H7 (cell line): ENCODE data around the gene PRKG1. TPM values are rescaled to one million over a fixed set of nuclear protein-coding genes. Genes with fewer than 3 reads are reported as not detected.
A peak's percentile ranks its signal among the peaks of the same experiment; 100 is the strongest.

Source experiments
- DNase-seq: peaks from one replicate; pipeline ENCODE4 v3.0.0; 2012
- H3K27me3 ChIP-seq: 2 replicates; pipeline ENCODE4 v1.6.0; 2011; ENCODE audit warnings: mild to moderate bottlenecking, low read length; ENCODE audit not compliant: control insufficient read depth, insufficient read depth
- H3K36me3 ChIP-seq: replicated peaks from 2 replicates; pipeline ENCODE4 v1.5.1; 2011; ENCODE audit warnings: low read length; ENCODE audit not compliant: control insufficient read depth, insufficient read depth
- H3K4me3 ChIP-seq: 2 replicates; pipeline ENCODE4 v1.5.1; 2011; ENCODE audit warnings: low read depth, mild to moderate bottlenecking, control low read depth, low read length, moderate library complexity; ENCODE audit not compliant: insufficient read depth
- total RNA-seq: library from RNA; depleted of rRNA; stranded (reverse); fragments of >200 nt; shearing (Covaris generic); gene quantifications from 2 replicates; pipeline ENCODE4 v1.2.3, GENCODE V29; 2014

Gene PRKG1
- total RNA-seq, 1 experiment from 2014 or later: 7.3 TPM

- DNase-seq: no peak
- H3K36me3 ChIP-seq: no peaks in the 10 kb centered on the region
- no peaks in the 10 kb centered on the region for H3K27me3 ChIP-seq
- no peak overlapping the region for H3K4me3 ChIP-seq
Observed at GRCh38 chr10:52284416-52285013, 1210.2 kb downstream of the PRKG1 start.

DNA sequence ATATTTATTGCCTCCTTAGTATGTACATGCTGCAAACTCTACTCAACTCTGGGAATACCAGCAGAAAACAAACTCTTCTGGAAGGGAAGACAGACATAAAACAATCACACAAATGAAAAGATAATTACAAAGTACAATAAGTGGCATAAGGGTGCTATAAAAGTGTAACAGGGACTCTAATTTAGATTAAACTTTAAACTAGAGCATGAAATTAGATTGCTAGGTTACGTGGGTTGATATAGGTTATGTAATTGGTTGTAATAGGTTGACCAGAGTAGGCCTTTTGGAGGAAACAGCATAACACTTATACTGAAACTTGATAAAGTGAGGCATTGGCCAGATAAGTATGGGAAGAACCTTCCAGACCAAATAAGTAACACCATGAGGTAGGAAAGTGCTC is 1213.6 kb downstream of the PRKG1 start:
- no peaks in the 10 kb centered on the region for H3K36me3 ChIP-seq
- no peak overlapping the region for H3K4me3 ChIP-seq
- DNase-seq: no peak
- H3K27me3 ChIP-seq: no peaks in the 10 kb centered on the region

DNA sequence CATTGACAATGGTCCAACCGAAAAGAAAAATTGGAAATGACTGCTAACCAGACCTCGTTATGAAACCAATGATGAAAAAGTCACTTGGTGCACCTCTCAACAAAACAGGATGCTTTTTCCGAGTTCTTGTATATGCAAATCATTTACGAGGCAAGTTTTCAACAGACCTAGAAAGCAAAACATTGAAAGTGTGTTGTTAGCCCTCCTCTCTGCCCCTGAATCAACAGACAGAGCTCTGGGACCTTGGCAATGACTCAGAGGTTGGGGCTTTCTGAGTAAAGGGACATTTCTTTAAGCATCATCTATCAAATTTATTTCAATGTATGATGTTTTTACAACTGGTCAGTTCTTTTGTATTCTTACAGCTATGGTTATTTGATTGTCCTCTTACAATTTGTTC is 1223.5 kb downstream of the PRKG1 start:
- no peak overlapping the region for H3K4me3 ChIP-seq
- no peak for DNase-seq
- H3K27me3 ChIP-seq: no peaks in the 10 kb centered on the region
- no peaks in the 10 kb centered on the region for H3K36me3 ChIP-seq

GRCh38 chr10:52300599-52301277 is 1226.5 kb downstream of the PRKG1 start:
- Histone ChIP-seq H3K4me3 (no peak overlapping the region), H3K36me3 (no peaks in the 10 kb centered on the region), H3K27me3 (no peaks in the 10 kb centered on the region)
- DNase-seq: no peak

DNA sequence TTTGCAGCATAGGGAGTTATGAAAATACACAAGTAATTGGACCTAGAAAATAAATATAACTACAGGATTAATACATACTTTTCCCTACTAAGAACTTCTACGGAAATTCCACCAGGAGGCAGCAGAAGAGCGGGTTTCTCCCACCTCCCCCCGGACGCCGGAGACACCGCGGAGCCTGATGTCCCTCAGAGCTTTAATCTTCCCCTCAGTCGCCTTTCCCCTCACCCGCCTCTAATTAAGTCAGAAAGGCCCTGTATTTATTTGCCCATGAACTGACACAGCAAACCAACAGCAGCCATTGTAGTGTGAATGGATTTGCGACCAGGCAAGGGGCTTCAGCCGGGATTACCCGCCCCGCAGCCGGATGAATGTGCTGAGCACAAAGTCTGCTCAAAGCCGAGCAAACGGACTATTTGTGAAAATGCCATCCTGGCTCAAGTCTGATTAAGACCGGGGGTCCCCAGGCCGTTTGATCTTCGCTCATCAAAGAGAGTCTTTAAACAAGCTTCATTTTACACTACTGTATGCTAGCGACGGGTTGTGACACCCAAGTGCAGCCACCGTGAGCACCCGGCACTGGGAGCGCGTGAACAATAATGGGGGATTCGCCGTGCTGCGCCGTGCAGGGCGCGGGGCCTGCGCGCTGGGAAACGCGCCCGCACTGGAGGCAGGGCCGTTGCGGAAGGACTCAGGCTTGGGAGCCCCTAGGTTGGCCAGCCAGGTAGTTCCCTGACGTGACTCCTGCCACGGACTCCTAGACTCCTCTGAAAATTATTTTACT is 1234.2 kb downstream of the PRKG1 start:
- peak; percentile 82 for DNase-seq
- H3K27me3 ChIP-seq: peaks cover 54% of the 10 kb centered on the region
- peak overlapping the region; percentile 43 for H3K4me3 ChIP-seq
- H3K36me3 ChIP-seq: no peaks in the 10 kb centered on the region

GRCh38 chr10:52312942-52313255 is 1238.6 kb downstream of the PRKG1 start:
- peaks cover 82% of the 10 kb centered on the region for H3K27me3 ChIP-seq
- no peak for DNase-seq
- H3K36me3 ChIP-seq: no peaks in the 10 kb centered on the region
- peak overlapping the region; percentile 19; the same call in 1 of the 2 replicates for H3K4me3 ChIP-seq

- Histone ChIP-seq H3K27me3 (peaks cover 80% of the 10 kb centered on the region), H3K4me3 (peak overlapping the region; percentile 52), H3K36me3 (no peaks in the 10 kb centered on the region)
- peak; percentile 46 for DNase-seq
Observed at GRCh38 chr10:52313256-52313932, 1239.1 kb downstream of the PRKG1 start.

GRCh38 chr10:52313933-52314821 is 1239.9 kb downstream of the PRKG1 start, which contains the start of gene DKK1:
DKK1 (plus strand) TSS chr10:52314281; CDS start chr10:52314435, 154 bp downstream.
- no peaks in the 10 kb centered on the region for H3K36me3 ChIP-seq
- peak within 1 kb of the TSS; percentile 52 for H3K4me3 ChIP-seq
- DNase-seq: peak; percentile 88
- H3K27me3 ChIP-seq: peaks cover 72% of the 10 kb centered on the region

DNA sequence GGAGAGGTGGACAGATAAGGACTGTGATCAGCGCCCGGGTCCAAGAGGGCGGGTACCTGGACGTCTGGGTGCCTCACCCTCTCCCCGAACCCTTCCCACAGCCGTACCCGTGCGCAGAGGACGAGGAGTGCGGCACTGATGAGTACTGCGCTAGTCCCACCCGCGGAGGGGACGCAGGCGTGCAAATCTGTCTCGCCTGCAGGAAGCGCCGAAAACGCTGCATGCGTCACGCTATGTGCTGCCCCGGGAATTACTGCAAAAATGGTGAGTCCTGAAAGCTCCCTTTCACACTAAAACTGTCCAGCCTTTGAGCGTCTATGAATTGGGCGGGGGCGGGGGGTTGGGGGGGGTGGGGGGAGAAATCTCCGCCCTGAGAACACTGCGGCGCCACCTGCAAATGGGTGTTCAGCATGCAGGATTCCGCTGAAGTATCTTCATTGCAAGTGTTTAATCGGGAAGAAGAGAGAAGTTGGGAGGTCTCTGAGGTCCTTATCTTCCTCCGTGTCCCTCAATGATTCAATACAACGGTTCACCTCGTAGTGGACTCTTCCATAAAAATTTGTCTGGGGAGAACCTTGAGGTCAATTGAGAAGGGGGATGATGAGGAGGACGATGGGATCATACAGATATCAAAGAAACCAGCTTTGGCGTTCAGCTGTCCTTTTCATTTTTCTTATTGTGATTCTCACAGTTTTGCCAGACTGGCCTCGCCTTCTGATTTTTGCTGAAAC is 1240.7 kb downstream of the PRKG1 start:
- Histone ChIP-seq H3K36me3 (no peaks in the 10 kb centered on the region), H3K4me3 (peak overlapping the region; percentile 52), H3K27me3 (peaks cover 64% of the 10 kb centered on the region)
- no peak for DNase-seq

GRCh38 chr10:52316001-52316400 is 1241.7 kb downstream of the PRKG1 start:
- Histone ChIP-seq H3K4me3 (no peak overlapping the region), H3K36me3 (no peaks in the 10 kb centered on the region), H3K27me3 (peaks cover 54% of the 10 kb centered on the region)
- DNase-seq: no peak

DNA sequence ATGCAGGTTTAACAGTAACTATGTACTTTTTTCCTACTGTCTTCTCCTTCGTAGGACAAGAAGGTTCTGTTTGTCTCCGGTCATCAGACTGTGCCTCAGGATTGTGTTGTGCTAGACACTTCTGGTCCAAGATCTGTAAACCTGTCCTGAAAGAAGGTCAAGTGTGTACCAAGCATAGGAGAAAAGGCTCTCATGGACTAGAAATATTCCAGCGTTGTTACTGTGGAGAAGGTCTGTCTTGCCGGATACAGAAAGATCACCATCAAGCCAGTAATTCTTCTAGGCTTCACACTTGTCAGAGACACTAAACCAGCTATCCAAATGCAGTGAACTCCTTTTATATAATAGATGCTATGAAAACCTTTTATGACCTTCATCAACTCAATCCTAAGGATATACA is 1242.2 kb downstream of the PRKG1 start:
- H3K4me3 ChIP-seq: no peak overlapping the region
- H3K36me3 ChIP-seq: no peaks in the 10 kb centered on the region
- no peak for DNase-seq
- H3K27me3 ChIP-seq: peaks cover 49% of the 10 kb centered on the region

DNA sequence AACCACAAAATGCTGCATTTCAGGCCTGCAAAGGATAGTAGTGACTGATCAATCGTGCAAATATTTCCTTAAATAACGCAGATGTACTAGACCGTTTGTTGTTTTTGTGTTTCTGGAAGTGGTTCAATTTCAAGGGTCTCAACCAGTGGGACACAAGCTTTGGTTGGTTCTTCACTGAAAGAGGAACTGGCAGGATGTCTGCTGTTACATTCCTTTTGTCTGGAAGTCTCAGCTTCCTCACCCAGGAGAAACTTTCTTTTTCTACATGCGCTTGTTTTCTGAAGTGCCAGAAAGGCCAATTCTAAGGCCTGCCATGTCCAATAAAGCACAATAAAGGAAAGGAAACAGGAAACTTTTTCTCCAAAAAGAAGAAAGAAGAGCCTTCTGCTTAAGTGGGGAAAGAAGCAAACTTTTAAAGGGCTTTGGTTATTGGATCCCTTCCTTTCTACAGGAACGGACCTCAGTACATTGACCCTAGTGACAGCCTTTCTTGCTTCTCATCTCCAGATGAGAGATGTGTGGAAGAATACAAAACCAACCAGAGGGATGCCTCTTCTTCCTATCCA is 1243.9 kb downstream of the PRKG1 start:
- no peak overlapping the region for H3K4me3 ChIP-seq
- no peaks in the 10 kb centered on the region for H3K36me3 ChIP-seq
- peaks cover 32% of the 10 kb centered on the region for H3K27me3 ChIP-seq
- peak; percentile 15 for DNase-seq

DNA sequence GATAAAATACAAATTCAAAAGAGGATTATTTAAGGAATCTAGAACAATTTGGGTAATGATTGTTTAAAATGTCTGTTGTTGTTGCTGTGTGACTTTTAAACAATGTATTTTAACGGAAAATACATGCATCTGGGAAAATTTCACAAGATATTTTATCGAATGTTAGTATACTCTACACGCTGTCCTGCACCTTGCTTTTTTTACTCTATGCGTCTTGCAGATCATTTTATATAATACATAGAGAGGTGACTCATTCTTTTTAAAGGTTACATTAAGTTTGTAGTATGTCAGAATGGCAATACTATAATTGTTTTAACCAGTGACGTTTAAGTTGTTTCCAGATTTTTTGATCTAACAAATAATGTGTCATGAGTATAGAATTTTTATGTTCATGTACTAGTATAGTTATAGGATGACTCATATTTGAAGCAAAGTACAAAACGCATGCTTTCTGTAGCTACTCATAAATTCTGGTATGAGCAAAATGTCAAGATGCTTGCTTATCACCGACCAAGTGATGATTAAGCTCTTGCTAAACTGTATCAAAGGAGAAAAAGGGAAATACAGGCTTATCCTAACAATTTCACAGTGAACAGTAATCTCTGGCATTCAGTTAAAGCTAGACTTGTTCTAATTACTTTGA is 1244.7 kb downstream of the PRKG1 start:
- Histone ChIP-seq H3K36me3 (no peaks in the 10 kb centered on the region), H3K27me3 (peaks cover 25% of the 10 kb centered on the region), H3K4me3 (no peak overlapping the region)
- no peak for DNase-seq
